ENCODE results near the gene PCK2.

Gene PCK2

GRCh38 chr14:24077086-24077485, 17.0 kb upstream of the PCK2 start:
- DNase-seq, result no peak

- peak in 2 of 3 experiments; percentile 95 to 99 for DNase-seq
Observed at GRCh38 chr14:24078146-24078545, 16.0 kb upstream of the PCK2 start.

- DNase-seq, result peak in 2 of 3 experiments; percentile 76 to 93
Observed at GRCh38 chr14:24079491-24080141, 14.5 kb upstream of the PCK2 start.

- peak in 1 of 3 experiments; percentile 58 for DNase-seq
Observed at GRCh38 chr14:24080142-24080530, 14.0 kb upstream of the PCK2 start.

GRCh38 chr14:24080888-24081738, 13.0 kb upstream of the PCK2 start:
- DNase-seq, result peak; percentile 62 to 91 (median 90)

GRCh38 chr14:24081739-24082211, 12.3 kb upstream of the PCK2 start:
- peak in 1 of 3 experiments; percentile 58 for DNase-seq

GRCh38 chr14:24082411-24083080, 11.6 kb upstream of the PCK2 start:
- no peak for DNase-seq

- no peak for DNase-seq
Observed at GRCh38 chr14:24083462-24083861, 10.6 kb upstream of the PCK2 start.

GRCh38 chr14:24084440-24084839, 9.7 kb upstream of the PCK2 start:
- DNase-seq, result no peak

- DNase-seq, result no peak
Observed at GRCh38 chr14:24085215-24085614, 8.9 kb upstream of the PCK2 start.

- no peak for DNase-seq
Observed at GRCh38 chr14:24086193-24086955, 7.7 kb upstream of the PCK2 start.

GRCh38 chr14:24087004-24087403, 7.1 kb upstream of the PCK2 start:
- DNase-seq, result no peak

- no peak for DNase-seq
Observed at GRCh38 chr14:24088095-24088494, 6.0 kb upstream of the PCK2 start.

GRCh38 chr14:24089890-24090289, 4.2 kb upstream of the PCK2 start:
- peak in 1 of 3 experiments; percentile 38 for DNase-seq

- no peak for DNase-seq
Observed at GRCh38 chr14:24092110-24092504, 2.0 kb upstream of the PCK2 start.

GRCh38 chr14:24092505-24093206, 1.5 kb upstream of the PCK2 start:
- no peak for DNase-seq

- no peak for DNase-seq
Observed at GRCh38 chr14:24093207-24093900, 757 bp upstream of the PCK2 start.

GRCh38 chr14:24094841-24095270, 745 bp downstream of the PCK2 start:
- DNase-seq, result no peak

- peak in 2 of 3 experiments; percentile 42 to 53 for DNase-seq
Observed at GRCh38 chr14:24095271-24096068, 1.4 kb downstream of the PCK2 start.

- no peak for DNase-seq
Observed at GRCh38 chr14:24096545-24097181, 2.6 kb downstream of the PCK2 start.

All from NCI-H1417 (cell line).